ENCODE results near the gene RNASEH2A. TPM values are rescaled to one million over a fixed set of nuclear protein-coding genes. Genes with fewer than 3 reads are reported as not detected.

RNASEH2A gene
- total RNA-seq, 1 donor from 2014 or later = 2.7 TPM

GRCh38 chr19:12858041-12858928 lies 51.9 kb downstream of the RNASEH2A start:
- DNase-seq (ENCODE audit: low spot score) = no peak

DNA sequence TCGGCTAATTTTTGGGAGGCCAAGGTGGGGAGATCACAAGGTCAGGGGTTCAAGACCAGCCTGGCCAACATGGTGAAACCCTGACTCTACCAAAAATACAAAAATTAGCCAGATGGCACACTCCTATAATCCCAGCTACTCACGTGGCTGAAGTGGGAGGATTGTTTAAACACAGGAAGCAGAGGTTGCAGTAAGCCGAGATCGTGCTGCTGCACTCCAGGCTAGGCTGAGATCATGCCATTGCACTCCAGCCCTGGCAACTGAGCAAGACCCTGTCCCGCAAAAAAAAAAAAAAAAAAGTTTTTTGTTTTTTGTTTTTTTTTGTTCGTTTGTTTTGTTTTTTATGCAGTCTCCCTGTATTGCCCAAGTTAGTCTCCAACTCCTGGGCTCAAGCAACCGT lies 53.2 kb downstream of the RNASEH2A start:
- no peak for DNase-seq (ENCODE audit: low spot score)

Small RNA genes lying within 50 kb of the gene (microRNA-seq; reads per million reads assigned to microRNA genes)
- gene MIR5684 (ENCODE audit: borderline number of aligned reads) (not detected), gene MIR6794 (ENCODE audit: borderline number of aligned reads) (not detected)

Other genes with a start within 250 kb of the RNASEH2A start
- 4.6 TPM for gene ZNF490, start 195.8 kb upstream of the RNASEH2A start, total RNA-seq
- gene ZNF791, start 195.7 kb upstream of the RNASEH2A start, total RNA-seq = 24.1 TPM
- gene MAN2B1, start 139.8 kb upstream of the RNASEH2A start, total RNA-seq = 106 TPM
- gene WDR83, start 139.8 kb upstream of the RNASEH2A start, total RNA-seq = 7.2 TPM
- gene DHPS, start 124.7 kb upstream of the RNASEH2A start, total RNA-seq = 46.3 TPM
- not detected for gene GNG14, start 118.6 kb upstream of the RNASEH2A start, total RNA-seq
- gene FBXW9, start 110.0 kb upstream of the RNASEH2A start, total RNA-seq = 4.4 TPM
- 79.4 TPM for gene TNPO2, start 82.7 kb upstream of the RNASEH2A start, total RNA-seq
- 139 TPM for gene TRIR, start 71.9 kb upstream of the RNASEH2A start, total RNA-seq
- 57.6 TPM for gene GET3, start 69.1 kb upstream of the RNASEH2A start, total RNA-seq
- gene BEST2, start 54.8 kb upstream of the RNASEH2A start, total RNA-seq = not detected
- gene HOOK2, start 31.0 kb upstream of the RNASEH2A start, total RNA-seq = 57.7 TPM
- gene JUNB, start 15.1 kb upstream of the RNASEH2A start, total RNA-seq = 800 TPM
- 238 TPM for gene PRDX2, start 4.8 kb upstream of the RNASEH2A start, total RNA-seq
- gene THSD8, start 4.5 kb upstream of the RNASEH2A start, total RNA-seq = 2.1 TPM
- gene RTBDN, start 28.0 kb downstream of the RNASEH2A start, total RNA-seq = not detected
- 0.90 TPM for gene MAST1, start 31.9 kb downstream of the RNASEH2A start, total RNA-seq
- gene DNASE2, start 74.9 kb downstream of the RNASEH2A start, total RNA-seq = 28.9 TPM
- gene KLF1, start 80.6 kb downstream of the RNASEH2A start, total RNA-seq = not detected
- gene GCDH, start 84.6 kb downstream of the RNASEH2A start, total RNA-seq = 23.3 TPM
- gene SYCE2, start 112.7 kb downstream of the RNASEH2A start, total RNA-seq = not detected
- 51.6 TPM for gene FARSA, start 127.1 kb downstream of the RNASEH2A start, total RNA-seq
- gene CALR, start 132.0 kb downstream of the RNASEH2A start, total RNA-seq = 877 TPM
- 143 TPM for gene RAD23A, start 139.3 kb downstream of the RNASEH2A start, total RNA-seq
- 19.8 TPM for gene GADD45GIP1, start 150.6 kb downstream of the RNASEH2A start, total RNA-seq
- gene DAND5, start 163.0 kb downstream of the RNASEH2A start, total RNA-seq = not detected
- 166 TPM for gene NFIX, start 188.9 kb downstream of the RNASEH2A start, total RNA-seq

Measured in mesenteric fat pad (tissue), 1 donor.